Activated CD4-positive, alpha-beta T cell treated with anti-CD3 and anti-CD28 coated beads, Interleukin-2, amount 50 U/mL, for 16 hours (primary cell): ENCODE measurements around the gene GPC6.
"Not testable (repeated sequence)": the region's sequence is repeated elsewhere in the genome, so short reads cannot be mapped to it uniquely, and the experiment has no call there.

Experiments
- DNase-seq: peaks from one replicate; pipeline ENCODE4 v3.0.0-alpha.2; 2020

Gene GPC6

DNA sequence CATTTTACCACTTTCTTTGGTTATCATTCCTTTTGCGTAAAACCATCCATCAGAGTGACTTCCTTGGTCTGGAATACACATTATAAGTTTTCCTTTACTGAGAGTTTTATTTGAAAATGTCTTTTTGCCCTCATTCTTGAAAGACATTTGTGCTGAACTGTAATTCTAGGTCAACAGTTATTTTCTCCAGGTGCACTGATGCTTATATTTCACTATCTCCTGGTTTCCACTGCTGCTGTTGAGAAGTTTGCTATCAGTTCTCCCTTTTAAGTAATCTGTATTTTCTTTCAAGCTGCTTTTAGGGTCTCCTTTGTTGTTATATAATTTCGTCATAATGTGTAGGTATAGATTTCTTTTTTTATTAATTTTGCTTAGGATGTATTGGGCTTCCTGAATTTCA lies 1092.9 kb downstream of the GPC6 start:
- DNase-seq: no peak

DNA sequence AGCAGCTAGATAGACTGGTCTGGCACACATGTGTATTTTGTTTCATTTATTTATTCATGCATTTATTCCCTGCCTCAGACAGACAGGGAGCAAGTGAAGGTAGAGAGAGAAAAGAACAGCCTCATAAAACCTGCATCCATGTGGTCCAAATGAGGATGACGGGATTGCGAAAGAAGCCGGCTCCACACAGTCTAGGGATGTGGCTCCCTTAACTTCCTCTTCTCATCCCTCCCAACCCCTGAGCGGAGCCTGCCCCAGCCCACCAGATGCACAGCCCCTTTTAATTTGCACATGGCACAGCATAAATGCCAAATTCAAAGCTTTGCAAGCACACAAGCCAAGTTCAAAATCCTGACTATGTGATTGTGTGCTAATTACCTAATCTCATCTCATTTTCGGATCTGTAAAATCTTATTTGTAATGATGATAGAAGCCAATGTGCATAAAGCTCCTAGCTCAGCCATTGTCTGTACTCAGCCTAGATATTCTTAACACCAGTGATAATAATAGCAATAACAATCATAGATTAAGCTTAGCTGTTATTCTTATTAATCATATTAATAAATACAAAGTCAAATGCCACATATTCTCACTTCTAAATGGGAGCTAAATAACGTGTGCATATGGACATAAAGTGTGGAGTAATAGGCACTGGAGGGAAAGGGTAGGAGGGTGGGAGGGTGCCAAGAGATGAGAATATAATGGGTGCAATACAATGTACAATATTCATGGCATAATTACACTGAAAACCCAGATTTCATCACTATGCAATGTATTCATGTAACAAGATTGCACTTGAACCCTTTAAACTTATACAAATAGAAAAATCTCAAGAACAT lies 1096.5 kb downstream of the GPC6 start:
- no peak for DNase-seq

DNA sequence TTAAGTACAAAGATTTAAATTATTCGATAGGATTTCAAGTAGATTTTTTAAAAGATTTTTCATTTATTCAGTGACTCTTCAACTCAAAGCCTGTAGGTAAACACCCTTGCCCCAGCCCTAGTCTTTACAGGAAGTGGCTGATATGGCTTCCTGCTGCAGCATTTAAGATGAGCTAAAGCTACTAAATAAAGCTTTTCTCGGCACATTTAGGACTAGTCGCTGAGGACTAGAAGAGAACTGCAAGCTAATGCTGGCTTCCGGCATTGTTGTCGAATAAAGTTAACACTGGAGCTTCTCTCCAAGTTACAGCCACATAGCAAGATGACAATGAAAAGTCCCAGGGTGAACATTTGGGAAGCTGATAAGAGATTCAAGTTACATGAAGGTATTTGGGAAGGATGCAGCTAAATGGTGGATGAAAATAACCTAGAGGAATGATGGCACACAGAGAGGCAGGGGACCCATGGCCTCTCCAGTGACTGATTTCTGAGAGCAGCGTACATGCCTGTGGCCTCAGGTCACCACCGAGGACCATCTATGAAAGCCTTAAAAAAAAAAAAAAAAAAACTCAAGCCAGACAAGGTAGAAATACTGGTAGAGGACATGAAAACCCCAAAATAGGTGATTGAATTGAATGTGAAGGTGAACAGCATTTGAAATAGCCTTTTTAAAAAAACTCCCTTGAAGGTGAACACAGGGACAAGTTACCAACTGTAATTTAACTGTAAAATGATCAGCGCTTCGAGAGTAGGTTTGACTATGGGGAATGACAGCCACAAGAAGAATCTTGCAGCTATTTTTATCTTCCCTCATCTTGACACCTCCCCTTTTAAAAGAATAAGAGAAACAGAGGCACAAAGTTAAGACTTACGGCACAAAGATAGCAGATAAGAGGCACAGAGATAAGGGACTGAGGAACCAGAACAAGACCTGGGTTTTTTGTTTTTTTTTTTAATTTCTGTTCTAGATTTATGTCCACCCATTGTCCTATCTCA lies 1097.5 kb downstream of the GPC6 start:
- peak; percentile 51 for DNase-seq

DNA sequence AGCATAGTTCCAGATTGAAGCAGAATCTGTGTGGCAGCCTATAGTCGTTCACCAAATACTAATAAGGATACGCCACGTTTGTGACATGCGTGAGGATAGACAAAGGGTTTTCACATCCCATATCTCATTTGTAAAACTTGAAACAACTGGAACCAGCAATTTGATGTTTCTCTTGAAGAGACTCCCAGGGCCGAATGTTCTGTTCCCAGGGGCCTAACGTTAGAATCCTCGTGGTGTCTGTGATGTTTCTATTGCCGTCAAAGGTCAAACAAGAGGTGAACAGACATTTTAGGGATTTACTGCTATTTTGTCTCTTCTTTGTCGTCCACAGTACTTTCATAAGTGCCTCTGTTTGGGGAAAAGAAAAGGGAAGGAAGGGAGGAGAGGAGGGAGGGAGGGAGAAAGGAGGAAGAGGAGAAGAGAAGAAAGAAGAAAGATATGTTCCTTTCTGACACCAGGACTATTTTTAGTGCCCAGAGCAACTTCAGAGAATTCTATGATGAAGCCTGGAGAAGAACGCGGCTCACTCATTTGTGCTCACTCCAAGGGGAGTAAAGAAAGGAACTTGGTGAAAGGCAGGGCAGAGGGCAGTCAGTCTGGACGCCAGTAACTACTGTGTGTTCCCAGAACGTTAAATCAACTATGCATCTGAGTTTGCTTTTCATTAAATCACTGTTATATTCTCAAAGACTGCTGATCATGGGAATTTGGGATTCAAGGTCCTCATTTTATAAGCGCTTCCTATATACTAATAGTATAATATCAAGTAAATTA lies 1098.3 kb downstream of the GPC6 start:
- DNase-seq: no peak

DNA sequence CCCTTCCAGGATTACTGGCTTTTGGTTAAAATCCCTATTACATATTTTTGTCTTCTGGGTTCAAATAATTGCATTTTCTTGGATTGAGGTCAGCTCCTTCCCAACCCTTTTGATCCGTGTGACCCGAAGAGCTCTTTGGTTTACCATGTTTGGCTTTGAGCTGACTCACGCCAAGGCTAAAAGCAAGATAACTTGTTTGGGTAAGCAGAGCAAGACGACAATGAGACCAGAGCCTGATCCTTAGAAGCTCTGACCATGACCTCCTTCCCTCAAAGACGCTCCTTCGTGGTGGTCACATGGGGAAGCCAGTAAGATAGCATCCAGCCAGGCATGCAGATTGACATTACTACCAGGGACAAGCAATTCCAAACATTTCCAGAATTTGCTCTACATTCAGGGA lies 1099.0 kb downstream of the GPC6 start:
- DNase-seq: no peak

DNA sequence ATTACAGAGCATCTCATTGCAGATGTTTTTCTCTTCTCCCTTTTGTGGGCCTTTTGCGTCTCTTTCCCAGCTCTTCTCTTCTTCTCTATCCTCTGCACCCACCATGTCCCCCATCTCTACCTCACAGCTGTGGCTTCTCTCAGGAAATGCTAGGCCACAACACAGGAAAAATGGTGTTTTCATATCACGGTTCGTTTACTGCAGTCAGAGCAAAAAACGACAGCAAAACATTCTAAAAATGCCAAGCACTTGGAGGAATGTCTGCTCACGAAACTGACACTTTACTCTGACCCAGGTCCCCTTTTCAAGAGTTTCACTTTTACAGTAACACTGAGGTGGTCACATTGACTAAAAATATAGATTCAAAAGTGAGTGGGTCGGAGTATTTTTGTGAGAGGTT lies 1100.7 kb downstream of the GPC6 start:
- peak; percentile 76 for DNase-seq

DNA sequence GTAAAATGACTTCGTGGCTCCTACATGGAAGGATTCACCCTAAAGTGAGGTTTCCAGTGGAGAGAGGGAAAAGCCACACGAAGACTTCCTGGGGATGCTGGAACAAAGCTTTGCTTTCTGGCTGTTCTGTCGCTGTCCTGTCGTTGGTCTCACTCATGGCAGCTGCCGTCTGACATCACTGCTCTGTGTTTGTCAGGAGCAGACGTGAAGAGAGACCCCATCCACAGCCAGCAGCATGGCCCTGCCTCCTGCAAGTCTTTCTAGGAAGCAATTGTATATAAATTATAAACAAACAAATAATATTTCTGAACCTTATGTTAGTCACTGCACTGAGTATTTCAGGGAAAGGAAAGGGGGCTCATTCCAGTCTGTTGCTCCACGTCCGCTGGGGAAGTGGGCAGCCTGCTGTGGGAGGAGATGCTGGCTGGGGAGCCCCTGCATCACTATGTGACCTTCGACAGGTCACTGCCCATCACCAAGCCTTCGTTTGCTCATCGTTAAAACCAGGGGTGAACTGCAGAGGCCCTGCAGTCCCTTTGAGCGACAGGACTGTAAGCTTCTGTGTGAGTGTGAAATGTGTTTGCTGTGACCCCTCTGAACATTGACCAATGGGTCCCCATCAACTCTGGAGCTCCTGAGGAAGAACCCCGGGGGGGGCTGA lies 1101.9 kb downstream of the GPC6 start:
- no peak for DNase-seq

DNA sequence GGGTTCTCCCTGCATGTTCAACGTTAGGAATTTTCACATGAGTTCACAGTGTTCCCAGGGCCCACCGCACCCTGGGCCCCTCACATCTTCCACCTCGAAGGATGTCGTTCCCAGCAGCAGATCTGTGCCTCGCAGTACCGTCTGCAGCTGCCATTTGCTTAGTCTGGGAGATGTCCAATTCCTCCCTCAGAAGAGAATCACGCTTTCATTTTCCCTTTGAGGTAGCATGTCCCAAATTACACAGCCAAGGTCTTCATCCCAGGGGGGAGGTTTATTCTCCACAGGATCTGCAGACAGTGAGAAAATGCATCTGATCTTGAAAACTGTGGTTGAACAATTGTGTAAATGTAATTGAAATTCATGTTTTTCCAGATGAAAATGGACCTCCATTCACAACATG lies 1102.7 kb downstream of the GPC6 start:
- DNase-seq: no peak

DNA sequence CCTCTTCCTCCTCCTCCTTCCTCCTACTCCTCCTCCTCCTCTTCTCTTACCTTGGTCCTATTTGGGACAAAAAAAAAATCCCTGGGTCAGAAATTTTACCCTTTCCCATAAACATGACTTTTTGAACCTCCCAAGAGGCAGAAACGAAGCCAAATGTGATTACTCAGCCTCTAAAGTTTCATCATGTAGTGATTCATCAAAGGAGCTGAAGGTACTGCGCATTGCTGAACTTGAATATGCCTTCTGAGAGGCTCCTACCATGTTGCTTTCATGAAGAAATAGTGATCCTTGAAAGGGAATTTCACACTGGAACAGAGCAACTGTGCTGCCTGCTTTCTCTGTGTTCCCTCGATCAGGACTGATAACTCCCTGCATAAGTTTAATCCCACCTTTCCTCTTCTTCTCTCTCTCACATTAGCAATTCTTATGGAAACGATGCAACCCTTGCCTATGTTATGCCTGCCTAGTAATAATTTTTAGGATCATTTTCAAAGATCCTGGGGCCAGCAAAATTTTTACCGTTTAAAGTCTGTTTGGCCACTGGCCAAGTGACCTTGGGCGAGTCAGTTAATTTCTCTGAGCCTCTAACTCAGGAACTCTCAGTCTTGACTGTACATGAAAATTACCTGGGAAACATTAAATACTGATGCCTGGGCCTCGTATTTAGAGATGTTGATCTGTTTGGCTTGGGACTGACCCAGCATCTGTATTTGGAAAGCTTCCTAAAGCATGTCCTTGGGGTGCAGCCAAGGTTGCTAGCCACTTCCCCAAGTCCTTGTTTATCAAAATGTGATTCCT lies 1103.3 kb downstream of the GPC6 start:
- peak; percentile 40 for DNase-seq

DNA sequence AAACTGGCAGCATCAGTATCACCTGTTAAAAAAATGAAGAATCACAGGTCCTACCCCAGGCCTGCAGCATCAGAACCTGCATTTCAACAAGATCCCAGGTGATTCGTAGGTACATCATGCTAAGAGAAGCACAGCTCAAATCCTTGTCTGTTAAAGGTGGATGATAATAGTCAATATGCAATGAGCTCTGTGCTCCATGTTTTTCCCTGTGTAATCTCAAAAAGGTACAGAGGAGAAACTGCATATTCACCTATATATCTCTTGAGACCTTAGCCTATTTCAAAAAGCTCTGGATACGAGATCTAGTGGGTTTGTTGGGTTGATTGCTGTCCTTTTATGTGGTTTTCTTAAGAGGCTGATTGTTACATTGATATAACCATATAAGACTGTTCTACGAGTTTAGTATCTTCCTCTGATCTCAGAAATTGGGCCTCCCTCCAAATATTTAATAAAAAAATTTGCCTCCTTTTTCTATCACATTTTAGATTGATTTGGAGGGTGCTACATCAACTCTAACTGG lies 1104.0 kb downstream of the GPC6 start:
- no peak for DNase-seq

DNA sequence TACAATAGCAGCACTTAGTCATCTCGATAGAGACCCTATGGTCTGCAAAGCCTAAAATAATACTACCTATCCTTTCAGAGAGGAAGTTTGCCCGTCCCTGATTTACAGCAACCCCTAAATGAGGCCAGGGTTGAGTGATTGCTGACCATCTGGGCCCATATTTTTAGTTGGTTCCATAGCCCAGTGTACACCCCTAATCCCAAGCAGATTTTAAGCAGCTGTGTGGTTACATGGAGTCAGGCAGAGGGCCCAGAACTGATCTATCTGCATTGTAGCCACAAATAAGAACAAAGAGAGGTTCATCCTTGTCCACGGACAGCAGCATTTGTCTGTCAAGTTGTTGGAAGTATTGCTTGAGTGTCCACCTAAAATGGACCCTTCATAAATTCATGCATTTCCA lies 1104.7 kb downstream of the GPC6 start:
- DNase-seq: no peak

DNA sequence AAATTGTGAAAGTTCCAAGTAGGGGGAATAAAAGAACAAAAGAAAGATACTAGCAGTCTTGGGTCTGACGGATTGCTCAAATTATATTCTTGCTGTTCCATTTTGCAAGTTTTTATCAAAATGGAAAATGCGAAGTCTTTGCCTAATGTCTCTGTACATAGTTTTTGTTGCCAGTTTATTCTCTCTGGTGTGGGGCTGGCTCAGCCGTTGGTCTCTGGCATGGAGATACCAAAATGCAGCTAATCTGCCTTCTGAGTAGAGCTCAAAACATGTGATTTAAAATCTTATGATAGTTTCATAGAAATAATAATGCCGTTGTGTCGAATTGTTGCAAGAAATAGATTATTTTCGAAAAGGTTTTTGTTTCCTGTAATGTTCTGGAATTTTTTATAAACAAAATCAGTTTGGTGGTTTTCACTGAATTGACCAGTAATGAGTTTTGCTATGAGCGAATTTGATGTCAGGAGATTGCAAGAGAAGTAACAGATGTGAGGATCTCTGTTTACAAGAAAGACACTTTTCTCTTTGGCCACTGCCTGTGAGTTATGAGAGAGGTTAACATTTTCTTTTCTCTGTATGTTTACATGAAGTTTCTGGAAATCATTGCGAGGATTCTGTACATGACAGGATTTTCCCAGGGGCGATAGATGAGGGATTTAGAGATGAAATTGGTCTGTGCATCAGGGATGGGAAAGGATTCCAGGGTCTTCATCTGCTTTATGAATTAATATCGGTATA lies 1105.9 kb downstream of the GPC6 start:
- no peak for DNase-seq

DNA sequence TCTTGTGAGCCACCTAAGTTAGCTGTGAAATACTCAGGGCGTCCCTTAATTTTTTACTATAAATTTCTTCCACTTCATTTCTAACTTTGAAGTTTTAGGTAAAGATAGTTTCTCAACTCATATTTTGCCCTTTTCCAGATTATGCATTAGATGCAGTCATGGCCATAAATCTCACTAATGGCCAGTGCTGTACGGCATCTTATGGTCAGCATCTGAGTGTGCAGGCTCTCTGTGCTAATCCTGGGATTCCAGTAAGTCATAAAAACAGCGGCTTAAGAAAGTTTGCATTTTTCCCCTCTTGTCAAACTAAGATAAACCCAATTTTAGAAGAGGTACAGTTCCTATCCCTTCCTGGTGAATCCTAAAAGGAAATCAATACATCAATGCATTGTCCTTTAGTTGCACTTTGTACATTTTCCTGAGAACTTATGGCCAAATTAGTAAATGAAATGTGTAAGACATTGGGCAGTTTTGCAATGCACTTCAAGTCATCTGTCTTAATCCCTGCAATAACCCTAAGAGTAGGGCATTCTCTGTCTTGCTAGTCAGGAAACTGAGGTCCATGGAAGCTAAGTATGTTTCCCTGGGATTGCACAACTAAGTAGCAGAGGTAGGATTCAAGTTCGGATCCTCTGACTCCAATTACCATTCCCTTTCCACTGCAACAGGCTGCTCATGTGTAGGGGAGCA lies 1106.7 kb downstream of the GPC6 start:
- no peak for DNase-seq

DNA sequence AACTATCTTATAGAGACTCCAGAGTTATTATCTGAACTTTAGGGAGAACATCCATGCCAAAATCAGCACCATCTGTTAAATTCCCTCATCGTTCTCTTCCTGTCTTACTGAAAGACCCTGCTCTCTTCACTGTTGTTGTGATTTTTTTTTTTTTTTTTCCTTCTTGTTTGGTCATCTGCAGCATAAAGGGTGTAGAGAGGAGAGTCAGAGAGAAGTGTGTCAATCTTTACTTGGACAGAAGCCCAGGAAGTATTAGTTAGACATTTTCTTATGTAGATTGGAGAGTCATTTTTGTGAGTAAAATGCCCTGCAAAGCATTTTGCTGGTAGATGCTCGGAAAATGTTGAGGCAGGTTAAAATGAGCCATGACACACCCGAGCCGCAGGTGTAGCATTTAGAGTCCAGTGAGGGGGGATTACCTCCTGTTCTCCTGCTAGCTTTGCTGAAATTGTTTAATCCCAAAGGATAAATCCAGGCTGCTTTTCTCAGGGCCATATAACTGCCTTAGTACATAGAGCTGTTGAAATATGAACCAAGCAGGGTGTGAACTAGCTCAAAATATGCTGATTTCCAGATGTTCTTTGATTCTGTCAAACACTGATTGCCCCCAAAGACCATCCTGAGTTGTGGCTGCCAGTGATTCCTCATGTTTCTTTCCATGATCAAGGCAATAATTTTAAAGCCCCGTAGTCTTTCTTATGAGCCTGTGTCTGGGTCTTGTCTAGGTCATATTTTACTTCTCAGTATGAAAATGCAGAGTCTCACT lies 1109.3 kb downstream of the GPC6 start:
- DNase-seq: no peak

DNA sequence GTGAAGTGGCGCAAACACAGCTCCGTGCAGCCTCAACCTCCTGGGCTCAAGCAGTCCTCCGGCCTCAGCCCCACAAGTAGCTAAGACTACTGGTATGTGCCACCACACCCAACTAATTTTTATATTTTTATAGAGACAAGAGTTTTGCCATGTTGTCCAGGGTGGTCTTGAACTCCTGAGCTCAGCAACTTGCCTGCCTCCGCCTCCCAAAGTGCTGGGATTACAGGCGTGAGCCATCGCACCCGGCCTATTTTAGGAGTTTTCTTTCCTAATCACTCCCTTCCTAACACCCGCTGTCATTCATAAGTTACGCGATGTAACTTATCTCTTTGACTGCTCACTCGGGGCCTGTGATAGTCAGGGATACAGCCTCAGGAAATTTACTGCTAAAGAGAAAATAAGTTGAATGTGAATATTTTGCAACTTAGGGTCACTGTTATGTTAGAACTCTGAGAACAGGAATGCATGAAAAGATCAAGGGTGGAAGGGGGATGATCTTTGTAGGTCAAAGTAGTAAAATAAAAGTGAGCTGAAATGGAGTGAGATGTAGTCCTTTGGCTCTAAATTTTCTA lies 1112.6 kb downstream of the GPC6 start:
- DNase-seq: no peak

DNA sequence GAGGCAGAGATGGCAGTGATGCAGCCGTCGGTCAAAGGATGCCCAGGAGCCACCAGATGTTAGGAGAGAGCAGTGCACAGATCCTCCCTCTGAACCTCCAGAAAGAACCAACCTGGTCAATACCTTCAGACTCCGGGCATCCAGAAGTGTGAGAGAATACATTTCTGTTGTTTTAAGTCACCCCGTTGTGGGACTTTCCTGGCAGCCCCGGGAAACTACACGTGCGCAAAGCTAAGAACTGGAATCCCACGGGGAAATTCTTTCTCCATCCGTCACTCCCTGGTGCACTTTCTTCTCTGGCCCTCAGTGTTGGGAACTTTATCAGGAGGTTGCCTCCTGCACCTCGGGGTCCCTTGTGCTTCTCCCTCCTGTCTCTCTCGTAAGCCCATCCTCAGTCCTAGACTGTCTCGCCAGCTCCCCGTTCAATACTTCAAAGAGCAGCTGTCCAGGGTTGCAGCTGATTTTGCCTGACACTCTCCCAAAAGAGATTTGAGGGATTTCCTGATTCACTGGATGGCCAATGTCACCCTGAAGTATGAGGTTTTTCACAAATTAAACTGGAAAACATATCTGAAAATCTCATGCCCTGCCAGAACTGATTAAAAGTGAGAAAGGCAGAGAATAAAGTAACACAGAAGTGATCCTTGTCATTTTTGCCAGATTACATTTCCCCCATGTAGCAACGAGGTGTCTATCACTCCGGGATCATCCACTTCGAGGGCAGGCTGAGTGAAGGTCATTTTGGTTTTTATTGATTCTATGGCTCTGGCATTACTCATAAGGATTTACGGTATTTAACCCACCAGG lies 1116.0 kb downstream of the GPC6 start:
- no peak for DNase-seq

DNA sequence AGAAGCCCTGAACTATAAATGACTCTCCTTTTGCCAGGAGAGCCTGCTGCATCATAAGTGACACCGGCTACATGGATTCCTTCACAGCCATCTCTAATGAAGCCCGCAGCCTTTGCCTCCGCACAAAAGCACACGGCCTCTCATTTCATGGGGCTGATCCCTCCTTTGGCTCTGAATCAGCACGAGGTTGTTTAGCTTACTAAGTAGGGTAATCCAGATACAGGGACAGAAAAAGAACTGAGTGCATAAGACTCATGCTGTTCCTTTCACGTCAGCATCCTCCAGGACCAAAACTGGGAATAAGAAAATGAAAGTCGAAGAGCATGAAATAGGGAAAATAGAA lies 1116.6 kb downstream of the GPC6 start:
- no peak for DNase-seq

DNA sequence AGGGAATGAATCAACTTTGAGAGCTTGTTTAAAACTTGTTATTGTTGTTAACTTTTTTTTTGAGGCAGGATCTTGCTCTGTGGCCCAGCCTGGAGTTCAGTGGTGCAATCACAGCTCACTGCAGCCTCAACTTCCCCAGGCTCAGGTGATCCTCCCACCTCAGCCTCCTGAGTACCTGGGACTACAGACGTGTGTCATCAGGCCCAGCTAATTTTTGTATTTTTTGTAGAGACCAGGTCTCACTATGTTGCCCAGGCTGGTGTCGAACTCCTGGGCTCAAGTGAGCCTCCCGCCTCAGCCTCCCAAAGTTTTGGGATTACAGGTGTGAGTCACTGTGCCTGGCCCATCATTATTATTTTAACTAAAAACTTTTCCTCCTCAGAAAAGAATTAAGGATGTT lies 1117.1 kb downstream of the GPC6 start:
- DNase-seq: not testable (repeated sequence)
